Measurements from ENCODE around the gene ATR. TPM values are rescaled to one million over a fixed set of nuclear protein-coding genes. Genes with fewer than 3 reads are reported as not detected.

Gene ATR
- total and polyA plus RNA-seq, 9 of the 15 experiments (the other 6 are each of a cell fraction or from before 2014, with no cell fraction given): 18.0 to 37.8 (median 23.2) TPM

GRCh38 chr3:142578329-142579223, at the start of gene ATR (continued):
- TF ChIP-seq AFF4 (CRISPR knock-in tag; IDR thresholded peaks at IDR 0.05): peak; percentile 87; the same call in 1 of the 2 replicates
- peak; percentile 98 for TF ChIP-seq RBBP5 (IDR thresholded peaks at IDR 0.05; ENCODE audit: borderline replicate concordance, insufficient read depth, low read length, poor library complexity, severe bottlenecking)
- no peak for TF ChIP-seq SMARCB1 (IDR thresholded peaks at IDR 0.05; ENCODE audit: insufficient read length, low read depth)
- no peak for TF ChIP-seq ZNF830 (CRISPR knock-in tag; IDR thresholded peaks at IDR 0.05)
- no peak for TF ChIP-seq PRPF4 (IDR thresholded peaks at IDR 0.05; ENCODE audit: insufficient read depth, low read depth, low read length, poor library complexity, severe bottlenecking)
- TF ChIP-seq ZNF175 (CRISPR knock-in tag; IDR thresholded peaks at IDR 0.05; ENCODE audit: low read depth): no peak
- TF ChIP-seq ZNF561 (CRISPR knock-in tag; conservative IDR thresholded peaks at IDR 0.05): no peak
- TF ChIP-seq RBM15 (IDR thresholded peaks at IDR 0.05; ENCODE audit: insufficient read depth, low read length): no peak
- TF ChIP-seq ZKSCAN3 (CRISPR knock-in tag; IDR thresholded peaks at IDR 0.05): no peak
- TF ChIP-seq KLF1 (tag; IDR thresholded peaks at IDR 0.05): peak; percentile 75; the same call in 1 of the 2 replicates
- TF ChIP-seq ZNF589 (CRISPR knock-in tag; IDR thresholded peaks at IDR 0.05; ENCODE audit: low read depth): no peak; the same call in 1 of the 2 replicates
- no peak for TF ChIP-seq ZNF318 (IDR thresholded peaks at IDR 0.05; ENCODE audit: borderline replicate concordance in 1 of 2, low read depth in 1 of 2)
